DND-41 (cell line): Measurements from ENCODE around the gene CTNS.

Experiments
- EZH2 ChIP-seq: IDR thresholded peaks from 3 replicates; pipeline ENCODE4 v1.6.1; 2012; ENCODE audit warnings: borderline replicate concordance, low read depth, mild to moderate bottlenecking, moderate library complexity, low read length, inconsistent platforms; ENCODE audit not compliant: severe bottlenecking
- TF ChIP-seq, protein P1 (sequence below): IDR thresholded peaks from 2 replicates; pipeline ENCODE4 v1.5.1; 2012; ENCODE audit warnings: borderline replicate concordance, low read length, moderate library complexity, mild to moderate bottlenecking; ENCODE audit not compliant: poor library complexity, severe bottlenecking; ENCODE audit errors: extremely low read depth

GRCh38 chr17:3681057-3681456 is 44.5 kb downstream of the CTNS start:
- TF ChIP-seq, protein P1, sequence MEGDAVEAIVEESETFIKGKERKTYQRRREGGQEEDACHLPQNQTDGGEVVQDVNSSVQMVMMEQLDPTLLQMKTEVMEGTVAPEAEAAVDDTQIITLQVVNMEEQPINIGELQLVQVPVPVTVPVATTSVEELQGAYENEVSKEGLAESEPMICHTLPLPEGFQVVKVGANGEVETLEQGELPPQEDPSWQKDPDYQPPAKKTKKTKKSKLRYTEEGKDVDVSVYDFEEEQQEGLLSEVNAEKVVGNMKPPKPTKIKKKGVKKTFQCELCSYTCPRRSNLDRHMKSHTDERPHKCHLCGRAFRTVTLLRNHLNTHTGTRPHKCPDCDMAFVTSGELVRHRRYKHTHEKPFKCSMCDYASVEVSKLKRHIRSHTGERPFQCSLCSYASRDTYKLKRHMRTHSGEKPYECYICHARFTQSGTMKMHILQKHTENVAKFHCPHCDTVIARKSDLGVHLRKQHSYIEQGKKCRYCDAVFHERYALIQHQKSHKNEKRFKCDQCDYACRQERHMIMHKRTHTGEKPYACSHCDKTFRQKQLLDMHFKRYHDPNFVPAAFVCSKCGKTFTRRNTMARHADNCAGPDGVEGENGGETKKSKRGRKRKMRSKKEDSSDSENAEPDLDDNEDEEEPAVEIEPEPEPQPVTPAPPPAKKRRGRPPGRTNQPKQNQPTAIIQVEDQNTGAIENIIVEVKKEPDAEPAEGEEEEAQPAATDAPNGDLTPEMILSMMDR: no peak
- no peak for TF ChIP-seq EZH2
